Esophagus squamous epithelium (tissue), 4 donors: ENCODE results near the gene NAA16.

Experiments
- POLR2A ChIP-seq, 4 donors: fragments of 450-650 bp; IDR thresholded peaks; one replicate each; pipeline ENCODE4 v1.6.1; 2017; ENCODE audit warnings: antibody characterized with exemption in 4 of 4, mild to moderate bottlenecking in 4 of 4, moderate library complexity in 3 of 4
- TF ChIP-seq, protein P1 (sequence below), 6 experiments: fragments of 450-650 bp in 4 of 6; fragments of 200-600 bp in 2 of 6; sonication (generic) in 2 of 6; IDR thresholded peaks; one replicate each; pipeline ENCODE4 v1.5.1; 2016 to 2019; ENCODE audit warnings: antibody characterized with exemption in 6 of 6, mild to moderate bottlenecking in 4 of 6, moderate library complexity in 4 of 6

DNA sequence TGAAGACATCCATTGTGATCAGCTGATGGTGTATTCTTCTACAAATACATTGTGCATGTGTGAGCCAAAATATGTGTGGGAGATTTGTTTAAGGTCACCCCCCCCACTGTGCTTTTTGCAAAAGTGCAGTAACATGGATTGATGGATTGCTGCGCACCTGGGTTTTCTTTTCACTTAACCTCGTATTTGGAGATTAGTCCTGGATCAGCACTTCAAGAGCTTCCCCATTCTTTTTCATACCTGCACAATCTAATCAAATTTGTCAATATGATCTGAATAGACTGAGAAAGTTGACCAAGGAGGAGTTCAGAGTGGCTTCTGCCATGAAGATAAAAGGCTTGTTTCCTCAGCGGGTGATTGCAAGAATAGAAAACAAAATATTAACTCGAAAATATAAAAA is 23.7 kb downstream of the NAA16 start:
- TF ChIP-seq, protein P1, sequence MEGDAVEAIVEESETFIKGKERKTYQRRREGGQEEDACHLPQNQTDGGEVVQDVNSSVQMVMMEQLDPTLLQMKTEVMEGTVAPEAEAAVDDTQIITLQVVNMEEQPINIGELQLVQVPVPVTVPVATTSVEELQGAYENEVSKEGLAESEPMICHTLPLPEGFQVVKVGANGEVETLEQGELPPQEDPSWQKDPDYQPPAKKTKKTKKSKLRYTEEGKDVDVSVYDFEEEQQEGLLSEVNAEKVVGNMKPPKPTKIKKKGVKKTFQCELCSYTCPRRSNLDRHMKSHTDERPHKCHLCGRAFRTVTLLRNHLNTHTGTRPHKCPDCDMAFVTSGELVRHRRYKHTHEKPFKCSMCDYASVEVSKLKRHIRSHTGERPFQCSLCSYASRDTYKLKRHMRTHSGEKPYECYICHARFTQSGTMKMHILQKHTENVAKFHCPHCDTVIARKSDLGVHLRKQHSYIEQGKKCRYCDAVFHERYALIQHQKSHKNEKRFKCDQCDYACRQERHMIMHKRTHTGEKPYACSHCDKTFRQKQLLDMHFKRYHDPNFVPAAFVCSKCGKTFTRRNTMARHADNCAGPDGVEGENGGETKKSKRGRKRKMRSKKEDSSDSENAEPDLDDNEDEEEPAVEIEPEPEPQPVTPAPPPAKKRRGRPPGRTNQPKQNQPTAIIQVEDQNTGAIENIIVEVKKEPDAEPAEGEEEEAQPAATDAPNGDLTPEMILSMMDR (IDR thresholded peaks at IDR 0.05), result no peak
- no peak for TF ChIP-seq POLR2A (IDR thresholded peaks at IDR 0.05)
